Placental pericyte (primary cell): Measurements from ENCODE around the gene MUSK. TPM values are rescaled to one million over a fixed set of nuclear protein-coding genes. Genes with fewer than 3 reads are reported as not detected.

Experiments used
- small RNA-seq: library from RNA; depleted of rRNA; stranded (forward); fragments of <200 nt; gene quantifications from one replicate; pipeline ENCODE3, GENCODE V24; 2012; ENCODE audit warnings: low replicate concordance
- total RNA-seq: library from RNA; depleted of rRNA; stranded (reverse); fragments of >200 nt; gene quantifications from 2 replicates; pipeline ENCODE4 v1.2.3, GENCODE V29; 2012

The MUSK gene
- 0.14 and 0.44 TPM in 2 replicates for total RNA-seq

DNA sequence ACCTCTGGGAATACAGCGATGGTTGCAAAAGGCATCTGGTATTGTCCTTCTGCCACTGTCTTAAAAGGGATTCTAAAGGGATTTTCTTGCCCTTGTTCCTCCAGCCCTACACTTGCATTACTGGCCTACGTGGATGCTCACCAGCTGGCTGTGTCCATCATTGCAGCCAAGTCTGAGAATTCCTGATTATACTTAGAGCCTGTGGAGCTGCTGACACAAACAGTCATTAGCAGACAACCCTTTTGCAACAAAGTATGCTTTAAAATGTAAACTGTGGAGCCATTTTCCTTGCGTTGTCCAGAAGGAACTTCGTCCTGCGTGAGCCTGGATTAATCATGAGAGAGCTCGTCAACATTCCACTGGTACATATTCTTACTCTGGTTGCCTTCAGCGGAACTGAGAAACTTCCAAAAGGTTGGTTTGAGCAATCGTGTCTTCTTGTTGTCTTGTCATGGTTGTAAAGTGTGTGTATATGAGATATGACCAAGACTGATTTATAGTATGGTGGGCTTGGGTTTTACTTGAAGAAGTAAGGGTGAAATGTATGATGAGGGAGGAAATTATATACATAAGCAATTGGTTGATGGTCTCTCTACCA, at the start of gene MUSK:
Gene MUSK, plus strand, starts transcription at position 222 of the 598 bp plus-strand sequence. Its CDS starts 114 bp downstream, at position 336.

Small RNA genes lying within 50 kb of the gene (small RNA-seq; reads per million reads assigned to genes)
- gene AL513328.1 = not detected

Other genes with a start within 250 kb of the MUSK start
- 16.2 and 98.9 TPM in 2 replicates for gene SVEP1, start 89.0 kb upstream of the MUSK start, total RNA-seq